ENCODE data around the gene MTMR3.
"Not testable (repeated sequence)": the region's sequence is repeated elsewhere in the genome, so short reads cannot be mapped to it uniquely, and the experiment has no call there.

The MTMR3 gene

GRCh38 chr22:29883045-29883774 is at the start of gene MTMR3:
TSS of gene MTMR3 (plus strand) at chr22:29883174. CDS start at chr22:29971060, 87,886 bp downstream.
- peak; percentile 96 for DNase-seq (ENCODE audit: low spot score)

- DNase-seq (ENCODE audit: low spot score), result peak; percentile 50
Measured at GRCh38 chr22:29833392-29833965, 49.5 kb upstream of the MTMR3 start.

GRCh38 chr22:29834046-29834445 is 48.9 kb upstream of the MTMR3 start:
- peak; percentile 73 for DNase-seq (ENCODE audit: low spot score)

- not testable (repeated sequence) for DNase-seq (ENCODE audit: low spot score)
Measured at GRCh38 chr22:29836791-29837370, 46.1 kb upstream of the MTMR3 start.

GRCh38 chr22:29837741-29838598 is 45.0 kb upstream of the MTMR3 start, which contains the start of gene ASCC2:
TSS of gene ASCC2 (minus strand) at chr22:29838274. CDS start at chr22:29832325, 5,949 bp downstream.
- DNase-seq (ENCODE audit: low spot score), result peak; percentile 99

GRCh38 chr22:29838599-29838956 is 44.4 kb upstream of the MTMR3 start:
- no peak for DNase-seq (ENCODE audit: low spot score)

GRCh38 chr22:29839039-29839438 is 43.9 kb upstream of the MTMR3 start:
- DNase-seq (ENCODE audit: low spot score), result no peak

GRCh38 chr22:29840498-29840897 is 42.5 kb upstream of the MTMR3 start:
- no peak for DNase-seq (ENCODE audit: low spot score)

- no peak for DNase-seq (ENCODE audit: low spot score)
Measured at GRCh38 chr22:29842172-29842571, 40.8 kb upstream of the MTMR3 start.

GRCh38 chr22:29842740-29843139 is 40.2 kb upstream of the MTMR3 start:
- no peak for DNase-seq (ENCODE audit: low spot score)

GRCh38 chr22:29846290-29846689 is 36.7 kb upstream of the MTMR3 start:
- no peak for DNase-seq (ENCODE audit: low spot score)

DNA sequence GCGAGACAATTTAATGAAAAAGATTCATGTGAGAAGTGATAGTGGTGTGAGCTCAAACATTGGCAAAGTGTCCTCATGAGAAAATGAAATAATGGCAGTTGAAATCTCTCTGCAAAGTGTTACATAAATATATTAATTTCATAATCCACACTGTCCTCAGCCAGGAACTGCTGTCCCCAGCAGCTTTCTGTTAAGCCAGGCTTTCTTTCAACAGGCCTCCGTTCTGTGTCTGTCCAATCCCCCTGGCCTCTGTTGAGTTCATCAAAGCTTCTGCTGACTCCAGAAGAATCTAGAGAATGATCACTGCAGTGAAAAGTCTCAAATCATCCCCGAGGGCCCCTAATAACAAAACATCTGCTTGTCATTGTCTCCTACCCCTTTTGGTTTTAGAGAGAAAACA is 34.9 kb upstream of the MTMR3 start:
- no peak for DNase-seq (ENCODE audit: low spot score)

GRCh38 chr22:29854432-29854831 is 28.5 kb upstream of the MTMR3 start:
- DNase-seq (ENCODE audit: low spot score), result no peak

- DNase-seq (ENCODE audit: low spot score), result no peak
Measured at GRCh38 chr22:29855611-29856181, 27.3 kb upstream of the MTMR3 start.

DNA sequence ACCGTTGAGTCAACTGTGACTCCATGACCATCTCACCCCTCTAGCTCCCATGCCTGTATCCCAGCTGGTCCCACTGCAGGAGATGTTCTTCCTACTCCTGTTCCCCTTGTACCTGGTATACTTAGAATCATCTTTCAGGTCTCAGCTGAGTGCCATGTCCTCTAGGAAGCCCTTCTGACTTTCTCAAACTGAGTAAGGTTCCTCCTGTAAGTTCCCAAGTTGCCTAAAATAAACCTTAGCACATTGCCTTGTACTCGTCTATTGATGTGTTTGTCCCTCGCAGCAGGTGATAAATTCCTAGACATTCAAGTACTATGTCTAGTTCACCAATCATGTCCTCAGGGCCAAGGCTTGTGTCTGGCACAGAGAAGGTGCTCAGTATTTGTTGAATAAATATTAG is 26.5 kb upstream of the MTMR3 start:
- DNase-seq (ENCODE audit: low spot score), result no peak

DNA sequence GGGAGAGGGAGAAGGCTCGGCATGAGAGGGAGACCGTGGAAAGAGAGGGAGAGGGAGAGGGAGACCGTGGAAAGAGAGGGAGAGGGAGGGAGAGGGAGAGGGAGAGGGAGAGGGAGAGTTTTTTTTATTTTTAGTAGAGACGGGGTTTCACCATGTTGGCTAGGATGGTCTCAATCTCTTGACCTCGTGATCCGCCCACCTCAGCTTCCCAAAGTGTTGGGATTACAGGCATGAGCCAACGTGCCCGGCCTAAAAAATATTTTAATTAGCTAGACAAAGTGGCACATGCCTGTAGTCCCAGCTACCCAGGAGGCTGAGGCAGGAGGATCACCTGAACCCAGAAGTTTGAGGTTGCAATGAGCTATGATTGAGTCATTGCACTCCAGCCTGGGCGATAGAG is 23.9 kb upstream of the MTMR3 start:
- not testable (repeated sequence) for DNase-seq (ENCODE audit: low spot score)

- DNase-seq (ENCODE audit: low spot score), result no peak
Measured at GRCh38 chr22:29860006-29860766, 22.8 kb upstream of the MTMR3 start.

DNA sequence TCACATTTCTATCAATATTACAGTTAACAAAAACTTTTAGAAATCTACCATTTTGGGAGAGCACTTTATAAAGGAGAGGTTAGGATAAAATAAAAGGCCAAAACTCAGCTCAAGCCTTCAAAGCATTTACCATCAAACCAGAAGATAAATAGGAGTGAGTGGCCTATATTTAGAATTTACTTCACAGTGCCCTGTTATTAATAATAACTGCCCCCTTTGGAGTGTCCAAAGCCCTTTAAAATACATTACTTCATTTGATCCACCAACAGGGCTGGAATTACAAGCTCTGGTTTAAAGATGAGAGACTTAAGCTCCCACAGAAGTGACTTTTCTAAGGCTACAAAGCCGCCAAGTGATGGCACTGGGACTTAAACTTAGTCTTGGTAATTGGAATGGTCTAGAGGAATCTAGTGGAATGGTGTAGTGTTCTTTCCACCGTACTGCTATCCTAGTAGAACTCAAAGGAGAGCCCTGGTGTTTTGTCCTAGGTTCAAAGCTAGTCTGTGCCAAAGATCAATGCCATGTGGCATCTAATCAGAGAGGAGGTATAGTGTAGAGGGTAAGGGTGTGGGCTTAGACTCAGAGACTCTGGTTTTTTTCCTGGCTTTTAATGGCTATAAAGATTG is 21.2 kb upstream of the MTMR3 start:
- no peak for DNase-seq (ENCODE audit: low spot score)

DNA sequence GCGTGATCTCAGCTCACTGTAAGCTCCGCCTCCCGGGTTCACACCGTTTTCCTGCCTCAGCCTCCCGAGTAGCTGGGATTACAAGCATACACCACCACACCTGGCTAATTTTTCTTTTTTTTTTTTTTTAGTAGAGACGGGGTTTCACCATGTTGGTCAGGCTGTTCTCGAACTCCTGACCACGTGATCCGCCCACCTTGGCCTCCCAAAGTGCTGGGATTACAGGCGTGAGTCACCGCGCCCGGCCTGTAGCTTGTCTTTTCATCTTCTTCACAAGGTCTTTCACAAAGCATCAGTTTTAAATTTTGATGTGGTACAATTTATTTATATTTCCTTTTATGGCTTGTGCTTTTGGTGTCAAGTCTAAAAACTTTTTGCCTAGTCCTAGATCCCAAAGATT is 17.4 kb upstream of the MTMR3 start:
- not testable (repeated sequence) for DNase-seq (ENCODE audit: low spot score)

DNA sequence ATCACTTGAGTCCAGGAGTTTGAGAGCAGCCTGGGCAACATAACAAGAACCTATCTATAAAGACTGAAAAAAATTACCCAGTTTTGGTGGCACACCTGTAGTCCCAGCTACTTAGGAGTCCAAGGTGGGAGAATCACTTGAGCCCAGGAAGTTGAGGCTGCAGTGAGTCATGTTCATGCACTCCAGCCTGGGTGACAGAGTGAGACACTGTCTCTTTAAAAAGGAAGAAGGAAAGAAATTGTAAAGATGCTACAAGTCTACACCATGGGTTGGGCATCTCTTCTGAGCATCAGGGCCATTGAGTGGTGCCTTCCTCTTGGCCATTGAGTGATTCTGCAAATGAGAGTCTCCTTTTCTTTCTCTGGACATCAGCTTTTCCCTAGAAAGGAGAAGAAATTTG is 15.7 kb upstream of the MTMR3 start:
- no peak for DNase-seq (ENCODE audit: low spot score)

DNA sequence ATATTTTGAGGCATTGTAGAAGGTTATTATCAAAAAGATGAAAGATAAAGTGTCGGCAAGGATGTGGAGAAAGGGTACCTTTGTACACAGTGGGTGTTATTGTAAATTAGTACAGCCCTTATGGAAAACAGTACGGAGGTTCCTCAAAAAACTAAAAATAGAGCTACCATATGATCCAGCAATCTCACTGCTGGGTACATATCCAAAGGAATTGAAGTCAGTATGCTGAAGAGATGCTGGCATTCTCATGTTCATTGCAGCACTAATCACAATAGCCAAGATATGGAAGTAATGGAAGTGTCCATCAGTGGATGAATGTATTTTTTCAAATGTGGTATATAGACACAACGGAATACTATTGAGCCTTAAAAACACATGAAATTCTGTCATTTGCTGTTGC is 15.1 kb upstream of the MTMR3 start:
- DNase-seq (ENCODE audit: low spot score), result no peak

All from hematopoietic multipotent progenitor cell treated with erythropoietin and hydrocortisone succinate and interleukin-3 and kit ligand, for 17 days (in vitro differentiated cells).